B cell (primary cell): ENCODE data around the gene RFC5. TPM values are rescaled to one million over a fixed set of nuclear protein-coding genes. Genes with fewer than 3 reads are reported as not detected.

ENCODE experiments used
- ATAC-seq: fragments of 200-7000 bp; cut with Tn5 transposase; one replicate; pipeline ENCODE4 v1.10.0; 2021; ENCODE audit warnings: low read depth, mild to moderate bottlenecking, moderate number of reproducible peaks, moderate library complexity
- CTCF ChIA-PET: fragments of 350-600 bp; sonication (Branson Sonifier 250); formaldehyde crosslinking; loops from one replicate; lab custom pipeline; 2021; ENCODE audit warnings: antibody characterized with exemption, inconsistent platforms; lab: Charles Lee
- POLR2A ChIA-PET: fragments of 350-600 bp; sonication (Branson Sonifier 250); formaldehyde crosslinking; loops from one replicate; lab custom pipeline; 2021; ENCODE audit warnings: antibody characterized with exemption; lab: Charles Lee
- DNase-seq: peaks from one replicate; pipeline ENCODE4 v3.0.0; 2013
- H2AFZ ChIP-seq: 2 replicates; pipeline ENCODE4 v1.6.1; 2012; ENCODE audit warnings: mild to moderate bottlenecking, low read depth, low read length; ENCODE audit not compliant: insufficient read depth, poor library complexity, severe bottlenecking
- H3K27ac ChIP-seq, 2 donors: 1 replicate in 1 of 2; 2 replicates in 1 of 2; pipeline ENCODE4 v1.5.1; 2012 to 2013; ENCODE audit warnings: low read length in 2 of 2, mild to moderate bottlenecking in 2 of 2, moderate library complexity in 1 of 2
- H3K27me3 ChIP-seq, 4 experiments: fragments of 200-600 bp in 1 of 4; sonication (generic) in 1 of 4; replicated peaks in 1 of 4; 1 replicate in 2 of 4; 2 replicates in 2 of 4; pipeline versions ENCODE4 v1.6.1 to v1.7.0; 2013 to 2016; ENCODE audit warnings: low read length in 3 of 4, mild to moderate bottlenecking in 2 of 4, mixed read lengths in 1 of 4, moderate library complexity in 1 of 4; ENCODE audit not compliant: insufficient read depth in 4 of 4, control insufficient read depth in 3 of 4; ENCODE audit errors: control extremely low read depth in 1 of 4
- H3K36me3 ChIP-seq, 2 experiments: replicated peaks in 1 of 2; 1 replicate in 1 of 2; 2 replicates in 1 of 2; pipeline versions ENCODE4 v1.6.1 to v1.7.1; 2013; ENCODE audit warnings: low read length in 1 of 2; ENCODE audit not compliant: insufficient read depth in 2 of 2, control insufficient read depth in 1 of 2; ENCODE audit errors: control extremely low read depth in 1 of 2, extremely low read depth in 1 of 2
- H3K4me1 ChIP-seq, 2 donors: fragments of 200-600 bp in 1 of 2; sonication (generic) in 1 of 2; 1 replicate in 1 of 2; 2 replicates in 1 of 2; pipeline versions ENCODE4 v1.5.1 to v1.6.1; 2013 to 2017; ENCODE audit warnings: low read length in 2 of 2; ENCODE audit not compliant: control insufficient read depth in 2 of 2, insufficient read depth in 2 of 2
- H3K4me2 ChIP-seq: replicated peaks from 2 replicates; pipeline ENCODE3; 2012; ENCODE audit warnings: mild to moderate bottlenecking, low read depth, low read length; ENCODE audit not compliant: poor library complexity, severe bottlenecking
- H3K4me3 ChIP-seq, 5 experiments: fragments of 200-600 bp in 1 of 5; sonication (generic) in 1 of 5; 1 replicate in 3 of 5; 2 replicates in 2 of 5; pipeline versions ENCODE4 v1.5.1 to v1.7.0; 2011 to 2016; ENCODE audit warnings: low read length in 4 of 5, mild to moderate bottlenecking in 4 of 5, low read depth in 2 of 5, control low read depth in 1 of 5, moderate library complexity in 1 of 5; ENCODE audit not compliant: insufficient read depth in 1 of 5; ENCODE audit errors: control extremely low read depth in 1 of 5, extremely low read depth in 1 of 5
- H3K79me2 ChIP-seq: fragments of 200-600 bp; sonication (generic); one replicate; pipeline ENCODE4 v1.6.0; 2016; ENCODE audit warnings: low read length; ENCODE audit not compliant: control insufficient read depth, insufficient read depth
- H3K9ac ChIP-seq: fragments of 200-600 bp; sonication (generic); 2 replicates; pipeline ENCODE4 v1.6.1; 2017; ENCODE audit warnings: mild to moderate bottlenecking, low read length, moderate library complexity
- H3K9me3 ChIP-seq, 3 donors: one replicate each; pipeline versions ENCODE4 v1.6.1 to v1.7.1; 2013; ENCODE audit warnings: low read length in 2 of 3; ENCODE audit not compliant: control insufficient read depth in 2 of 3, insufficient read depth in 1 of 3; ENCODE audit errors: control extremely low read depth in 1 of 3
- H4K20me1 ChIP-seq: 2 replicates; pipeline ENCODE4 v1.6.0; 2012; ENCODE audit warnings: mild to moderate bottlenecking, low read length; ENCODE audit not compliant: insufficient read depth, control insufficient read depth, poor library complexity, severe bottlenecking
- H3K27ac Mint-ChIP-seq: one replicate; pipeline ENCODE4 v1.8.0; 2021; ENCODE audit warnings: mixed read lengths
- H3K27me3 Mint-ChIP-seq: one replicate; pipeline ENCODE4 v1.8.0; 2021; ENCODE audit warnings: mixed read lengths
- H3K4me1 Mint-ChIP-seq: one replicate; pipeline ENCODE4 v1.8.0; 2021; ENCODE audit warnings: mixed read lengths
- H3K4me3 Mint-ChIP-seq: one replicate; pipeline ENCODE4 v1.8.0; 2021; ENCODE audit warnings: mixed read lengths
- H3K9me3 Mint-ChIP-seq: one replicate; pipeline ENCODE4 v1.8.0; 2022; ENCODE audit warnings: mixed read lengths; ENCODE audit not compliant: insufficient read depth
- CTCF ChIP-seq: fragments of 200-600 bp; IDR thresholded peaks from one replicate; pipeline ENCODE4 v1.8.0; 2022; ENCODE audit warnings: antibody characterized with exemption, mild to moderate bottlenecking
- EZH2 ChIP-seq: IDR thresholded peaks from 2 replicates; pipeline ENCODE4 v1.6.1; 2012; ENCODE audit warnings: borderline replicate concordance, low read depth, mild to moderate bottlenecking, moderate library complexity, low read length; ENCODE audit not compliant: insufficient read depth, poor library complexity, severe bottlenecking
- WGBS: methylation state at CpG from one replicate; pipeline ENCODE4 v1.1.5; 2013; ENCODE audit warnings: missing lambda C conversion rate; ENCODE audit not compliant: insufficient coverage; 5-methylcytosine and 5-hydroxymethylcytosine counted together
- intact Hi-C: fragments of 100-400 bp; cut with micrococcal nuclease; formaldehyde crosslinking; loops from one replicate; pipeline ENCODE4 v1.10.0; 2022
- polyA plus RNA-seq: library from polyadenylated mRNA; depleted of rRNA; stranded (reverse); fragments of >200 nt; gene quantifications from 2 replicates; pipeline ENCODE4 v1.2.3, GENCODE V29; 2012
- total RNA-seq, 2 donors: library from RNA; stranded (reverse); fragments of 120-200 nt in 1 of 2; gene quantifications; 1 replicate in 1 of 2; 2 replicates in 1 of 2; pipeline versions ENCODE4 v1.2.3 to v1.2.4, GENCODE V29; 2013 to 2022

The RFC5 gene
- total and polyA plus RNA-seq, 2 donors (not counting 1 experiment from before 2014, with no cell fraction given): 22.7 to 23.2 TPM

- POLR2A ChIA-PET: no interaction called here
Observed at GRCh38 chr12:117972301-117972700, 44.2 kb upstream of the RFC5 start.

GRCh38 chr12:117975006-117975405 is 41.5 kb upstream of the RFC5 start:
- ChIA-PET POLR2A (no interaction called here), CTCF (no interaction called here)
- TF ChIP-seq CTCF (no peak), EZH2 (no peak)
- no peak overlapping the region for H3K4me2 ChIP-seq
- peaks cover 0 to 7% (median 0%) of the 10 kb centered on the region in 4 experiments for H3K27me3 ChIP-seq
- Mint-ChIP-seq H3K4me1 (no peaks in the 10 kb centered on the region), H3K9me3 (peaks cover 14% of the 10 kb centered on the region), H3K4me3 (no peak overlapping the region), H3K27ac (no peak overlapping the region), H3K27me3 (peaks cover 37% of the 10 kb centered on the region)
- intact Hi-C loops: no loop called here
- no peaks in the 10 kb centered on the region for H4K20me1 ChIP-seq
- no peak overlapping the region for H3K9ac ChIP-seq
- DNase-seq (no peak), ATAC-seq (no peak)
- H3K27ac ChIP-seq: no peak overlapping the region
- peaks cover 0 to 14% (median 7%) of the 10 kb centered on the region in 3 donors for H3K9me3 ChIP-seq
- no peaks in the 10 kb centered on the region for H3K79me2 ChIP-seq
- no peaks in the 10 kb centered on the region for H3K4me1 ChIP-seq
- H2AFZ ChIP-seq: no peak overlapping the region
- no CpG with 5 or more reads among the region's 3 CpGs for WGBS
- H3K4me3 ChIP-seq: no peak overlapping the region
- H3K36me3 ChIP-seq: no peaks in the 10 kb centered on the region

More at GRCh38 chr12:117972301-117972700, 44.2 kb upstream of the RFC5 start:
- peaks cover 12% of the 10 kb centered on the region for H3K9me3 Mint-ChIP-seq
- no peak overlapping the region for H3K4me2 ChIP-seq
- ATAC-seq: no peak
- CTCF ChIA-PET: no interaction called here
- no peaks in the 10 kb centered on the region for H4K20me1 ChIP-seq
- no peak for TF ChIP-seq EZH2
- no peak for TF ChIP-seq CTCF
- WGBS: 90% methylated on average over 2 of the region's 2 CpGs
- no peak overlapping the region for H2AFZ ChIP-seq
- no peaks in the 10 kb centered on the region for H3K79me2 ChIP-seq
- H3K4me3 Mint-ChIP-seq: no peak overlapping the region
- H3K4me3 ChIP-seq: no peak overlapping the region
- no peak for DNase-seq
- H3K27ac Mint-ChIP-seq: no peak overlapping the region
- intact Hi-C loops: no loop called here
- H3K4me1 Mint-ChIP-seq: peaks cover 5% of the 10 kb centered on the region
- no peak overlapping the region for H3K9ac ChIP-seq
- no peaks in the 10 kb centered on the region for H3K36me3 ChIP-seq
- peaks cover 0 to 17% (median 8%) of the 10 kb centered on the region in 4 experiments for H3K27me3 ChIP-seq
- no peak overlapping the region for H3K27ac ChIP-seq
- peaks cover 49% of the 10 kb centered on the region for H3K27me3 Mint-ChIP-seq
- peaks cover 8 to 9% of the 10 kb centered on the region in 2 donors for H3K4me1 ChIP-seq
- peaks cover 0 to 14% (median 7%) of the 10 kb centered on the region in 3 donors for H3K9me3 ChIP-seq
